Ishikawa (cell line): ENCODE measurements around the gene ERBIN.

Experiments used
- CEBPB ChIP-seq: IDR thresholded peaks from 2 replicates; pipeline ENCODE4 v1.6.1; 2012
- CREB1 ChIP-seq: IDR thresholded peaks from 2 replicates; pipeline ENCODE4 v1.6.1; 2012; ENCODE audit warnings: low read depth
- EGR1 ChIP-seq: IDR thresholded peaks from 2 replicates; pipeline ENCODE4 v1.6.1; 2012
- EP300 ChIP-seq: IDR thresholded peaks from 2 replicates; pipeline ENCODE4 v1.6.1; 2012; ENCODE audit warnings: borderline replicate concordance
- FOXM1 ChIP-seq: IDR thresholded peaks from 2 replicates; pipeline ENCODE4 v1.6.1; 2012; ENCODE audit warnings: low read depth, borderline replicate concordance
- MAX ChIP-seq: IDR thresholded peaks from 2 replicates; pipeline ENCODE4 v1.6.1; 2012
- NFIC ChIP-seq: IDR thresholded peaks from 2 replicates; pipeline ENCODE4 v1.6.1; 2012
- RAD21 ChIP-seq: IDR thresholded peaks from 2 replicates; pipeline ENCODE4 v1.6.1; 2012; ENCODE audit warnings: low read depth
- REST ChIP-seq: IDR thresholded peaks from 2 replicates; pipeline ENCODE4 v1.6.1; 2012; ENCODE audit warnings: low read depth, mild to moderate bottlenecking
- TAF1 ChIP-seq: IDR thresholded peaks from 2 replicates; pipeline ENCODE4 v1.6.1; 2012; ENCODE audit warnings: low read depth, mild to moderate bottlenecking
- TCF12 ChIP-seq: IDR thresholded peaks from 2 replicates; pipeline ENCODE4 v1.6.1; 2012; ENCODE audit warnings: low read depth
- TEAD4 ChIP-seq: IDR thresholded peaks from 2 replicates; pipeline ENCODE4 v1.6.1; 2012
- USF1 ChIP-seq: IDR thresholded peaks from 2 replicates; pipeline ENCODE4 v1.6.1; 2012
- YY1 ChIP-seq: IDR thresholded peaks from 2 replicates; pipeline ENCODE4 v1.6.1; 2012; ENCODE audit warnings: low read depth
- ZBTB7A ChIP-seq: IDR thresholded peaks from 2 replicates; pipeline ENCODE4 v1.6.1; 2012; ENCODE audit warnings: low read depth

ERBIN gene

GRCh38 chr5:65986796-65987195 lies 60.4 kb downstream of the ERBIN start:
- TF ChIP-seq FOXM1, result no peak
- TF ChIP-seq ZBTB7A, result no peak
- TF ChIP-seq EP300, result no peak
- no peak for TF ChIP-seq TCF12
- no peak for TF ChIP-seq RAD21
- TF ChIP-seq USF1, result no peak
- TF ChIP-seq REST, result no peak
- no peak for TF ChIP-seq EGR1
- TF ChIP-seq TAF1, result no peak

- no peak for TF ChIP-seq USF1
- no peak for TF ChIP-seq TAF1
- TF ChIP-seq REST, result no peak
- no peak for TF ChIP-seq RAD21
- no peak for TF ChIP-seq EGR1
- no peak for TF ChIP-seq TCF12
- no peak for TF ChIP-seq FOXM1
Measured at GRCh38 chr5:65987982-65988381, 61.6 kb downstream of the ERBIN start.

- TF ChIP-seq TEAD4 (no peak), FOXM1 (no peak), RAD21 (no peak), NFIC (no peak), TCF12 (no peak), USF1 (no peak), EP300 (no peak), TAF1 (no peak), EGR1 (no peak), CEBPB (no peak), CREB1 (no peak), ZBTB7A (no peak)
Measured at GRCh38 chr5:65989158-65989557, 62.8 kb downstream of the ERBIN start.

- TF ChIP-seq RAD21 (no peak), TEAD4 (no peak), FOXM1 (no peak), USF1 (no peak), EGR1 (no peak), REST (no peak), CREB1 (no peak), NFIC (no peak), TCF12 (no peak), TAF1 (no peak), YY1 (no peak), MAX (no peak)
Measured at GRCh38 chr5:65992630-65993029, 66.3 kb downstream of the ERBIN start.
